K562 (cell line): ENCODE results near the gene DIP2B. TPM values are rescaled to one million over a fixed set of nuclear protein-coding genes. Genes with fewer than 3 reads are reported as not detected.

Experiments
- ARHGAP35 ChIP-seq: fragments of 450-650 bp; IDR thresholded peaks from 2 replicates; pipeline ENCODE4 v1.6.1; 2018; ENCODE audit not compliant: partially characterized antibody
- ARNT ChIP-seq, 2 experiments: fragments of 450-650 bp; IDR thresholded peaks; 2 replicates each; pipeline ENCODE4 v1.6.1; 2016; ENCODE audit warnings: mild to moderate bottlenecking in 1 of 2
- C11orf30 ChIP-seq: fragments of 450-650 bp; IDR thresholded peaks from 2 replicates; pipeline ENCODE4 v1.6.1; 2016; ENCODE audit warnings: low read depth, mild to moderate bottlenecking
- CBFA2T3 ChIP-seq: fragments of 450-650 bp; IDR thresholded peaks from 2 replicates; pipeline ENCODE4 v1.6.1; 2017
- CBFB ChIP-seq: sonication (generic); formaldehyde crosslinking; IDR thresholded peaks from 2 replicates; pipeline ENCODE4 v1.4.0; 2020; ENCODE audit warnings: mild to moderate bottlenecking, missing genetic modification reagents
- CHD1 ChIP-seq: fragments of 200-600 bp; sonication (generic); IDR thresholded peaks from one replicate; pipeline ENCODE4 v1.6.1; 2012; ENCODE audit warnings: mild to moderate bottlenecking, moderate library complexity, low read length, inconsistent platforms
- CSDE1 ChIP-seq, 2 experiments: fragments of 450-650 bp; IDR thresholded peaks; 2 replicates each; pipeline ENCODE4 v1.6.1; 2016; ENCODE audit warnings: mild to moderate bottlenecking in 1 of 2
- CXXC5 ChIP-seq: fragments of 250-450 bp; sonication (Bioruptor Pico); IDR thresholded peaks from 2 replicates; pipeline ENCODE4 v1.8.0; 2022; ENCODE audit warnings: inconsistent platforms, mild to moderate bottlenecking, moderate library complexity
- EHMT2 ChIP-seq: fragments of 450-650 bp; IDR thresholded peaks from 2 replicates; pipeline ENCODE4 v1.6.1; 2018; ENCODE audit warnings: antibody characterized with exemption
- ELF2 ChIP-seq: fragments of 250-450 bp; sonication (Bioruptor Pico); IDR thresholded peaks from 2 replicates; pipeline ENCODE4 v1.5.0; 2021; ENCODE audit warnings: mild to moderate bottlenecking
- EP300 ChIP-seq: IDR thresholded peaks from 2 replicates; pipeline ENCODE4 v1.6.1; 2012; ENCODE audit warnings: low read length, improper control_type of control experiment
- ETV1 ChIP-seq: fragments of 450-650 bp; conservative IDR thresholded peaks from 2 replicates; pipeline ENCODE4 v1.6.1; 2016; ENCODE audit warnings: missing genetic modification characterization, control low read depth, low read depth, missing compliant biosample characterization
- ETV6 ChIP-seq, 3 experiments: fragments of 150-350 bp in 1 of 3; sonication (generic) in 1 of 3; formaldehyde crosslinking in 1 of 3; IDR thresholded peaks; 2 replicates each; pipeline versions ENCODE4 v1.6.1 to v1.8.0; 2014 to 2022; ENCODE audit warnings: borderline replicate concordance in 2 of 3, low read depth in 2 of 3, antibody characterized with exemption in 1 of 3, low read length in 1 of 3, mild to moderate bottlenecking in 1 of 3, missing genetic modification reagents in 1 of 3
- FOXM1 ChIP-seq, 2 experiments: fragments of 450-650 bp in 1 of 2; sonication (generic) in 1 of 2; formaldehyde crosslinking in 1 of 2; IDR thresholded peaks; 2 replicates each; pipeline versions ENCODE4 v1.6.1 to v1.9.0; 2017 to 2022; ENCODE audit warnings: low read depth in 2 of 2, mild to moderate bottlenecking in 2 of 2, missing genetic modification reagents in 1 of 2, moderate library complexity in 1 of 2
- GABPB1 ChIP-seq: sonication (generic); formaldehyde crosslinking; IDR thresholded peaks from 2 replicates; pipeline ENCODE4 v1.8.0; 2022; ENCODE audit warnings: mild to moderate bottlenecking, missing genetic modification reagents
- LEF1 ChIP-seq: fragments of 450-650 bp; IDR thresholded peaks from 2 replicates; pipeline ENCODE4 v1.6.1; 2016; ENCODE audit warnings: mild to moderate bottlenecking
- MYBL2 ChIP-seq, 2 experiments: fragments of 450-650 bp in 1 of 2; sonication (generic) in 1 of 2; formaldehyde crosslinking in 1 of 2; IDR thresholded peaks; 2 replicates each; pipeline versions ENCODE4 v1.6.1 to v1.8.1; 2017 to 2022; ENCODE audit warnings: borderline replicate concordance in 1 of 2, inconsistent platforms in 1 of 2, low read depth in 1 of 2, mild to moderate bottlenecking in 1 of 2, missing genetic modification reagents in 1 of 2, moderate library complexity in 1 of 2
- NCOR1 ChIP-seq: fragments of 450-650 bp; IDR thresholded peaks from 2 replicates; pipeline ENCODE4 v1.6.1; 2016; ENCODE audit warnings: mild to moderate bottlenecking, moderate library complexity
- NR2C2 ChIP-seq, 2 experiments: fragments of 200-800 bp in 1 of 2; sonication (Bioruptor generic) in 1 of 2; sonication (generic) in 1 of 2; formaldehyde crosslinking in 1 of 2; IDR thresholded peaks; 2 replicates each; pipeline versions ENCODE4 v1.6.1 to v1.8.0; 2016 to 2022; ENCODE audit warnings: mild to moderate bottlenecking in 1 of 2, missing compliant biosample characterization in 1 of 2, missing genetic modification characterization in 1 of 2, missing genetic modification reagents in 1 of 2
- SMARCA4 ChIP-seq: fragments of 450-650 bp; IDR thresholded peaks from 2 replicates; pipeline ENCODE4 v1.6.1; 2016
- SMARCE1 ChIP-seq: fragments of 450-650 bp; IDR thresholded peaks from 2 replicates; pipeline ENCODE4 v1.7.1; 2016; ENCODE audit warnings: mild to moderate bottlenecking
- TAF1 ChIP-seq: IDR thresholded peaks from 2 replicates; pipeline ENCODE4 v1.6.1; 2011; ENCODE audit warnings: mild to moderate bottlenecking, low read length, moderate library complexity; ENCODE audit not compliant: insufficient read depth, control insufficient read depth, severe bottlenecking; ENCODE audit errors: extremely low read depth
- TRIM24 ChIP-seq, 2 experiments: fragments of 450-650 bp; IDR thresholded peaks; 2 replicates each; pipeline ENCODE4 v1.6.1; 2016
- ZNF24 ChIP-seq: fragments of 450-650 bp; IDR thresholded peaks from 2 replicates; pipeline ENCODE4 v1.6.1; 2016
- ZNF740 ChIP-seq, 3 experiments: fragments of 200-800 bp in 1 of 3; sonication (Bioruptor generic) in 1 of 3; sonication (generic) in 1 of 3; formaldehyde crosslinking in 1 of 3; IDR thresholded peaks; 2 replicates each; pipeline versions ENCODE4 v1.6.1 to v1.8.0; 2016 to 2022; ENCODE audit warnings: mild to moderate bottlenecking in 2 of 3, missing compliant biosample characterization in 2 of 3, missing genetic modification characterization in 2 of 3, missing genetic modification reagents in 1 of 3
- polyA plus RNA-seq, 8 experiments: library from polyadenylated mRNA; depleted of rRNA in 4 of 8; stranded (reverse) in 5 of 8; unstranded in 3 of 8; fragments of >200 nt; fragmentation: Nextera tagmentation in 2 of 8; fragmentation: Illumina TruSeq in 1 of 8; extraction: Ambion mirVana in 2 of 8; extraction: Trizol in 1 of 8; gene quantifications; 2 replicates each; pipeline versions ENCODE4 v1.2.1 to v1.2.3, GENCODE V29; 2011 to 2014; ENCODE audit warnings: inconsistent platforms in 1 of 8, missing spikeins in 1 of 8
- total RNA-seq, 7 experiments: library from RNA; depleted of rRNA in 6 of 7; stranded (reverse); fragments of >200 nt in 6 of 7; fragmentation: Illumina TruSeq in 2 of 7; extraction: Trizol in 2 of 7; gene quantifications; 2 replicates each; pipeline versions ENCODE4 v1.2.1 to v1.2.3, GENCODE V29; 2011 to 2021; ENCODE audit warnings: low replicate concordance in 1 of 7
- TF ChIP-seq, protein P1 (sequence below): sonication (generic); IDR thresholded peaks from 2 replicates; pipeline ENCODE4 v1.6.1; 2016

Gene DIP2B
- total and polyA plus RNA-seq, 9 of the 15 experiments (the other 6 are each of a cell fraction or from before 2014, with no cell fraction given): 4.6 to 26.1 (median 18.8) TPM

DNA sequence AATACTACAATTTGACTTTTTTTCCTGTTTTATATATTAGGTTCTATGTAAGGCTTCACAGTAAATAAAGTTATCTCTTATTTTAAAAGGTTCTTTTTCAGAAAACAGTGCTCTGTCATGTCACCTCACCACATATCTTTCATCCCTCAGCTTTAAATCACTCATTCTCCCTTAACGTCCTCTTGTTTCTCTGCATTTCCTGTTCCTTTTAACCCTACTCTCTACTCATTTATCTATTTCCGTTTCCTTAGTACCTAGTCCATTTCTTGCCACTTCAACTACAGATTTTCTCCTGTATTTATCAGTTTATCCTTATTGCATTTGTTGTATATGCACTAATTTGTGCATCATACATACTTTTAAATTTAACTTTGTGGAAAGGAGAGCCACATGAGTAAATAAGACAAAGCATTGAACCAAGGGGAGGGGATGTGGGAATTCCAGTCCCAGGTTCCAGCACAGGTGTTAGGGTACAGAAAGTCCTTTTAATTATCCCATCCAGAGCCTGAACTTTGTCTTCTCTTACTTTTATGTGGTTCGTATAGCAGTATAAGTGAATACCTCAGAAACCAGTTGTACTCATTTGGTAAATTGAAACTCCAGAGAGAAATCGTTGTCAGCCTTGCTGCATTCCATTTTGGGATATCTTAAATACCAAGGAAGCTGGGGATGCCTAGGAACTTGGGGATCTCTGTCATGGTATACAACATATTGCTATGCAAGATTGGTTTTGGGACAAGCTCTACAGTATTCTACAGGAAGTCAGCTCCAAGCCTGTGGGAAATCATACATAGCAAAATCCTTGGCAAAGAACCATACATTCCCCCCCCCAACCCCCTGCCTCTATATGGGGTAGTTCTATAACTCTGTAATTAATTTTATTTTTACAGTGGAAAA, 120.5 kb downstream of the DIP2B start (continued):
- TF ChIP-seq ETV6 (IDR thresholded peaks at IDR 0.05; ENCODE audit: borderline replicate concordance in 1 of 2, low read depth in 2 of 2, low read length in 1 of 2): peak; percentile 80 to 95; a peak in 3 of 4 replicates
- no peak for TF ChIP-seq ETV6 (CRISPR knock-in tag; IDR thresholded peaks at IDR 0.05; ENCODE audit: borderline replicate concordance)
- peak; percentile 29; the same call in 1 of the 2 replicates for TF ChIP-seq CBFA2T3
- TF ChIP-seq ARHGAP35: peak; percentile 80
- TF ChIP-seq ETV1 (tag): peak; percentile 81
- no peak for TF ChIP-seq ZNF740 (CRISPR knock-in tag; IDR thresholded peaks at IDR 0.05)
- TF ChIP-seq ZNF740 (tag; IDR thresholded peaks at IDR 0.05): no peak
- no peak for TF ChIP-seq CBFB (CRISPR knock-in tag)
- peak in 1 of 2 experiments; percentile 43; a peak in 1 of 4 replicates for TF ChIP-seq TRIM24 (IDR thresholded peaks at IDR 0.05)
- peak; percentile 36; the same call in 1 of the 2 replicates for TF ChIP-seq MYBL2 (IDR thresholded peaks at IDR 0.05; ENCODE audit: low read depth)
- no peak for TF ChIP-seq MYBL2 (CRISPR knock-in tag; IDR thresholded peaks at IDR 0.05; ENCODE audit: borderline replicate concordance)
- no peak for TF ChIP-seq TAF1
- TF ChIP-seq SMARCA4: peak; percentile 63
- TF ChIP-seq NCOR1: 0 out of 2 replicates have a peak, but pooled peaks have one; percentile 17
- peak; percentile 68 for TF ChIP-seq ZNF24
- TF ChIP-seq CHD1: no peak
- TF ChIP-seq ARNT (IDR thresholded peaks at IDR 0.05): peak in 1 of 2 experiments; percentile 54; a peak in 1 of 4 replicates
- peak; percentile 38; the same call in 1 of the 2 replicates for TF ChIP-seq CXXC5
- peak; percentile 67; the same call in 1 of the 2 replicates for TF ChIP-seq EHMT2
- TF ChIP-seq GABPB1 (CRISPR knock-in tag): peak; percentile 27; the same call in 1 of the 2 replicates
- TF ChIP-seq C11orf30: 0 out of 2 replicates have a peak, but pooled peaks have one; percentile 2
- TF ChIP-seq LEF1: peak; percentile 85
- peak; percentile 55; the same call in 1 of the 2 replicates for TF ChIP-seq SMARCE1
- TF ChIP-seq FOXM1 (IDR thresholded peaks at IDR 0.05; ENCODE audit: low read depth): no peak
- TF ChIP-seq FOXM1 (CRISPR knock-in tag; IDR thresholded peaks at IDR 0.05; ENCODE audit: low read depth): no peak
- TF ChIP-seq, protein P1, sequence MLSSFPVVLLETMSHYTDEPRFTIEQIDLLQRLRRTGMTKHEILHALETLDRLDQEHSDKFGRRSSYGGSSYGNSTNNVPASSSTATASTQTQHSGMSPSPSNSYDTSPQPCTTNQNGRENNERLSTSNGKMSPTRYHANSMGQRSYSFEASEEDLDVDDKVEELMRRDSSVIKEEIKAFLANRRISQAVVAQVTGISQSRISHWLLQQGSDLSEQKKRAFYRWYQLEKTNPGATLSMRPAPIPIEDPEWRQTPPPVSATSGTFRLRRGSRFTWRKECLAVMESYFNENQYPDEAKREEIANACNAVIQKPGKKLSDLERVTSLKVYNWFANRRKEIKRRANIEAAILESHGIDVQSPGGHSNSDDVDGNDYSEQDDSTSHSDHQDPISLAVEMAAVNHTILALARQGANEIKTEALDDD: 0 out of 2 replicates have a peak, but pooled peaks have one; percentile 29
- TF ChIP-seq CSDE1 (IDR thresholded peaks at IDR 0.05): no peak
- TF ChIP-seq NR2C2 (CRISPR knock-in tag; IDR thresholded peaks at IDR 0.05): no peak
- 0 out of 2 replicates have a peak, but pooled peaks have one; percentile 14 for TF ChIP-seq NR2C2 (tag; IDR thresholded peaks at IDR 0.05)
- peak; percentile 77 for TF ChIP-seq EP300
- no peak for TF ChIP-seq ELF2
